Stimulated activated effector memory CD8-positive, alpha-beta T cell treated with anti-CD3 and anti-CD28 coated beads, Interleukin-12 subunit alpha, Interleukin-12 subunit beta, amount 100 ng/mL, for 72 hours (primary cell): ENCODE data around the gene SNED1.

ENCODE experiments used
- ATAC-seq: fragments of 150-1000 bp; cut with Tn5 transposase; 2 replicates; pipeline ENCODE4 v1.10.0; 2021
- DNase-seq, 2 donors: peaks; one replicate each; pipeline ENCODE4 v3.0.0; 2021 to 2022; ENCODE audit warnings: low spot score in 2 of 2
- H3K27ac Mint-ChIP-seq: one replicate; pipeline ENCODE4 v1.8.0; 2022; ENCODE audit warnings: mild to moderate bottlenecking, mixed read lengths
- H3K36me3 Mint-ChIP-seq: one replicate; pipeline ENCODE4 v1.8.0; 2022; ENCODE audit warnings: mild to moderate bottlenecking, mixed read lengths
- H3K4me1 Mint-ChIP-seq: one replicate; pipeline ENCODE4 v1.8.0; 2022; ENCODE audit warnings: mixed read lengths
- H3K4me3 Mint-ChIP-seq: one replicate; pipeline ENCODE4 v1.8.0; 2022; ENCODE audit warnings: mild to moderate bottlenecking, mixed read lengths
- H3K9me3 Mint-ChIP-seq: one replicate; pipeline ENCODE4 v1.8.0; 2022; ENCODE audit warnings: mixed read lengths

SNED1 gene

DNA sequence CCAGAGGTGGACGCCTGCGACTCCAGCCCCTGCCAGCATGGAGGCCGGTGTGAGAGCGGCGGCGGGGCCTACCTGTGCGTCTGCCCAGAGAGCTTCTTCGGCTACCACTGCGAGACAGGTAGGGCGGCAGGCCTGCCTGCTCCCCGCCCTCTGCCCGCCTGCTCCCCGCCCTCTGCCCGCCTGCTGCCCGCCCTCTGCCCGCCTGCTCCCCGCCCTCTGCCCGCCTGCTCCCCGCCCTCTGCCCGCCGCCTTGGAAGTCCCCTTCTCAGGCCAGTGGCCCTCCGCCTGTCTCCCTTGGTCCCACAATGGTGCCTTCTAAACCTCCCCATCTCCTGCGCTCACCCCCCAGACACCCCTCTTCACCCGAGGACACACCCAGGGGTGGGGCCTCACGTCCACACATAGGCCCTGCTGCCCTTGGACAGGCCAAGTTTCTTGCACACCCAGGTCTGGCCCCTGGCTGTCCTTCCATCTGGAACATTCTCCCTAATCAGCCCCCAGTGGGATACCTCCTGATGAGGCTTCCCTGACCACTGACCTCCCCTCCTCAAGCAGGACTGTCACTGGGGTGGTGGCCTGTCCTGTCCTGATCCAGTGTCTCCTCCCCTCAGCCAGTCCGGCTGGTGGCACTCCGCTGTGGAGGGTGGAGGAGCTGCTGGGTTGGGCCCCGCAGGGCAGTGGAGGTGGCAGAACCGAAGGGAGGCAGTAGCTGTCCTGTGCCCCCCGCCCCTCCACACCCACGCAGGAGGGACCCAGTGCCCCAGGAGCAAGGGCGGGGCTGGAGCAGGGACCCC is 65.8 kb downstream of the SNED1 start:
- peak in 1 of 2 donors; percentile 65 for DNase-seq
- H3K36me3 Mint-ChIP-seq = peaks cover 4% of the 10 kb centered on the region
- peak; percentile 67 for ATAC-seq
- no peaks in the 10 kb centered on the region for H3K9me3 Mint-ChIP-seq
- peak overlapping the region; percentile 51 for H3K4me3 Mint-ChIP-seq
- H3K4me1 Mint-ChIP-seq = peaks cover 8% of the 10 kb centered on the region
- H3K27ac Mint-ChIP-seq = peak overlapping the region; percentile 73

DNA sequence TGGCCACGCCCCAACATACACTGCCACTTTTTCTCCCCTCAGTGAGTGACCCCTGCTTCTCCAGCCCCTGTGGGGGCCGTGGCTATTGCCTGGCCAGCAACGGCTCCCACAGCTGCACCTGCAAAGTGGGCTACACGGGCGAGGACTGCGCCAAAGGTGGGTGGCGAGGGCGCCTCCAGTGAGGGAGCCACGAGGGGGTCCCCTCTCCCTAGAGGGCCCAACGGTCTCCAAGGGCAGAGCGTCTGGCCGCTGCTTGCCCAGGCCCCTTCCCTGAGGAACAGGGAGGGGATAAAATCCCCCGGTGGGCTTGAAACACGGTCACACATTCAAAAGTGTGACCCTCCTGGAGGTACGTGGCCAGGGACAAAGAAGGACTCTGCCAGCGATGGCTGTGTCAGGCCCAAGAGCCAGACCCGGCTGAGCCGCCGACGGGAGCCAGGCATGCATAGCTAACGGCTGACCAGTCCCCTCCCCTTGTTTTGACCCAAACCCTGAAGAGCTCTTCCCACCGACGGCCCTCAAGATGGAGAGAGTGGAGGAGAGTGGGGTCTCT is 66.5 kb downstream of the SNED1 start:
- Mint-ChIP-seq H3K4me1 (peaks cover 8% of the 10 kb centered on the region), H3K4me3 (peak overlapping the region; percentile 51)

DNA sequence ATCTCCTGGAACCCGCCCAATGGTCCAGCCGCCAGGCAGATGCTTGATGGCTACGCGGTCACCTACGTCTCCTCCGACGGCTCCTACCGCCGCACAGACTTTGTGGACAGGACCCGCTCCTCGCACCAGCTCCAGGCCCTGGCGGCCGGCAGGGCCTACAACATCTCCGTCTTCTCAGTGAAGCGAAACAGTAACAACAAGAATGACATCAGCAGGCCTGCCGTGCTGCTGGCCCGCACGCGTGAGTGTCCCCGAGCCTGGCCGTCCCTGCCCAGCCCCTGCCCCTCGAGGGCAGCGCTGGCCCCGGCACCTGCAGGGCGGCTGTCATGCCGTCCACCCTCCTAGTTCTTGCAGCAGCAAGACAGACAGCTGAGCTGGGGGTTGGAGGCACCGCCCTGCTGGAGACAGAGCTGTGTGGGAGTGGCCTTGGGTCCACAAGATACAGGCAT is 67.0 kb downstream of the SNED1 start:
- DNase-seq (peak in 1 of 2 donors; percentile 35), ATAC-seq (no peak)
- Mint-ChIP-seq H3K36me3 (peaks cover 4% of the 10 kb centered on the region), H3K4me1 (peaks cover 8% of the 10 kb centered on the region), H3K4me3 (no peak overlapping the region), H3K27ac (no peak overlapping the region), H3K9me3 (no peaks in the 10 kb centered on the region)

More for the DNA sequence above, 66.5 kb downstream of the SNED1 start:
- ATAC-seq (no peak), DNase-seq (no peak)
- H3K36me3 Mint-ChIP-seq = peaks cover 4% of the 10 kb centered on the region
- H3K27ac Mint-ChIP-seq = peak overlapping the region; percentile 73
- no peaks in the 10 kb centered on the region for H3K9me3 Mint-ChIP-seq

DNA sequence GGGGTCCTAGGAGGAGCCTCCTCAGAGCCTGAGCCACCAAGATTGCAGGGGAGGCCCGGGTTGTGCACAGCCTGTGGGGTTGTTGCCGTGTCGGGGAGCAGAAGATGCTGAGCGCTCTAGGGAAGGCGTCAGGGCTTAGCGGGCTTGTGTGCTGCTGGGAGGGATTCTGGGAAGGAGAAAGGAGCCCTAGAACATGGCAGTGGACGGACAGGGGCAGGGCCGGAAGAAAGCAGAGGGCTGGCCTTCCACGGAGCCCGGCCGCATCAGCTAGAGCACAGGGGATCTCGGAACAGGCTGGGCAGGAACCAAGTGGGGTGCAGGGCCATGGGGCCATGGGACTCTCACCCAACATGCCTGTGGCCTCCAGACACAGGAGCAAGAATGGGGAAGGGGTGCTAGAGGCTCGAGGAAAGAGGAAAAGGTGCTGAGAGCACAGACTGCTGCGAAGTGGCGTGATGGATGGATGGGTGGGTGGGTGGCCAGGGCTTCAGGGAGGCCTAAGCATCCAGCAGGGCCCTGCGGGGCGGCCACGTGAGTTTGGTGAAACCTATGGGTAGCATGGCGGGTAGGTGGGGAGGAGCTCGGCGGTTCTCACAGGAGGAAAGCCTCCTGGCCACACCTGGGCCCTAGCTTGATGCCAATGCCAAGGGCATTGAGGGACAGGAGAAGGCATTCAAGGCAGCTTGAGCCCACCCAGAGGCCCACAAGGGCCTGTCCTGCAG is 67.9 kb downstream of the SNED1 start:
- DNase-seq (peak in 1 of 2 donors; percentile 39), ATAC-seq (no peak)
- Mint-ChIP-seq H3K4me3 (no peak overlapping the region), H3K4me1 (peaks cover 8% of the 10 kb centered on the region), H3K36me3 (peaks cover 4% of the 10 kb centered on the region), H3K27ac (no peak overlapping the region), H3K9me3 (no peaks in the 10 kb centered on the region)

DNA sequence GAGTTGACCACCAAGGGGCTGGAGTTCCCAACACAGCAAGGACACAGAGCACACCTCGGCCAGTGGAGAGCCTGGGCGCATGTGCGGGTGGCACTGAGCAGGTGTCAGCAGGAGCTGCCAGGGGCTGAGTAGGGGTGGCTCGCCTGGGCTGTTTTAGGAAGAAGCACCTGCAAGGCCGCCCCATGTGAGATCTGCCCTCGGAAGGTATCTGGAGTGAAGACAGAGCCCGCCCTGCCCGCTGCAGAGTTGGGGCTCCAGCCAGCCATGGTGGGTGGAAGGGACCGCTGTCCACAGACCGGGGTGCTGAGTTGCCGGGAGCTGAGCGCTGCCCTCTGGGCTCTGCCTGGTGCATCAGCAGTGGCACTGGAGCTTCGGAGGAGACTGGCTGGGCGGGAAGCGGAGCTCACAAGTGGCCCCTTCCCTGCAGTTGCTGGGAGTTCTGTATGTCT is 68.5 kb downstream of the SNED1 start:
- Mint-ChIP-seq H3K4me1 (peaks cover 8% of the 10 kb centered on the region), H3K4me3 (no peak overlapping the region), H3K9me3 (no peaks in the 10 kb centered on the region), H3K36me3 (peaks cover 4% of the 10 kb centered on the region), H3K27ac (no peak overlapping the region)
- ATAC-seq = no peak
- DNase-seq = peak in 1 of 2 donors; percentile 45

DNA sequence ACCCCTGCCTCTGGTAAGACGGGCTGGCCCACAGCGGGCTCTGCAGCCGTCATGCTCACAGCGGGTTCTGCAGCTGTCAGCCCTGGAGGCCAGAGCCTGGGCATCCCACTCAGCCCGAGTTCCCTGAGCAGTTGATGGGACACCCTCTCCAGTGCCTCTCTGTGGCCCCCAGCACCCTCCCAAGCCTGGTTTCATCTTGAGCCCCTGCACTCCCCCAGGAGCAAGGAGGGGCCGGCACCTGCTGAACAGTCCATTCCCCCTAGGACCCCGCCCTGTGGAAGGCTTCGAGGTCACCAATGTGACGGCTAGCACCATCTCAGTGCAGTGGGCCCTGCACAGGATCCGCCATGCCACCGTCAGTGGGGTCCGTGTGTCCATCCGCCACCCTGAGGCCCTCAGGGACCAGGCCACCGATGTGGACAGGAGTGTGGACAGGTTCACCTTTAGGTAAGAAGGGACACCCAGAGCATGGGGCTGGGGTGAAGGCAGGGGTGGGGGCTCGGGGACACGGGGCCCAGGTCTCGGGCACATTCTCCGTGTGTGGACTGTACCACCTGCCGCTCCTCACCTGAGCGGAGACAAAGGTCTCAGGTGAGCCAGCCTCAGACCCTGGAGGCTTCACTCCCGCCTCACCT is 69.2 kb downstream of the SNED1 start:
- no peak overlapping the region for H3K4me3 Mint-ChIP-seq
- H3K4me1 Mint-ChIP-seq = peaks cover 8% of the 10 kb centered on the region
- ATAC-seq (no peak), DNase-seq (peak in 1 of 2 donors; percentile 28)
- H3K36me3 Mint-ChIP-seq = peaks cover 4% of the 10 kb centered on the region
- H3K27ac Mint-ChIP-seq = peak overlapping the region; percentile 23
- H3K9me3 Mint-ChIP-seq = no peaks in the 10 kb centered on the region

DNA sequence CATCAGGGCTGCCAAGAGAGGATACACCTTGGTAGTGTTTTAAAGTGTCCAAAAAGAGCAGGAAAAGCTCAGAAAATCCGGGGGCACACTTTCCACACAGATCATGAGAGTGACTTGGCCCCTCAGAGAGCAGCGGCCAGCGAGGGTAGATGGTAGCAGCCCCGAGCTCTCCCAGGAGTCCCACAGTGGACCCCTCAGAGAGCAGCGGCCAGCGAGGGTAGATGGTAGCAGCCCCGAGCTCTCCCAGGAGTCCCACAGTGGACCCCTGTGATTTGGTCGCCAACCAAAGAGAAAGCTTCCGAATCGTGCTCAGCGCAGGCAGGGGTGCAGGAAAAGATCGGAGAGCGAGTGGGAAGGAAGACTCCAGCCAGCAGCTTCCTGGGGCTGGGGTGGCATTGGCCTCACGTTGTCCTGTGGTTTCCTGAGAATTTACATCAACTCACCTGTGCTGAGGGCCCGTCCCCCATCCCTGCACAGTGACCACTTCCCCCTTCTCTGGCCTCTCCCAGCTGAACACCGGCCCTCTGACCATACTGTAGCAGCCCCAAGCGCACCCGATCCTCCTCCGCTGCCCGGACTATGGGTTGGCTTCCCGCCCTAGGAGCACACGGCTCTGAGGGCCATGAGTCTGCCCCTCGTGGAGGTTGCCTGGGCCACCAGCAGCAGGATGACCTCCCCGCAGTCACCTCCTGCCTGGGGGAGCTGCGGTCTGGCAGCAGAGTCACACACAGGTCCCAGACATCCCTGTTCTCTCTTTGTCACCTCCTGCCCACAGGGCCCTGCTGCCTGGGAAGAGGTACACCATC is 69.9 kb downstream of the SNED1 start:
- peak overlapping the region; percentile 23 for H3K27ac Mint-ChIP-seq
- peaks cover 4% of the 10 kb centered on the region for H3K36me3 Mint-ChIP-seq
- no peaks in the 10 kb centered on the region for H3K9me3 Mint-ChIP-seq
- no peak for ATAC-seq
- peak in 1 of 2 donors; percentile 26 for DNase-seq
- H3K4me3 Mint-ChIP-seq = no peak overlapping the region
- H3K4me1 Mint-ChIP-seq = peaks cover 8% of the 10 kb centered on the region

DNA sequence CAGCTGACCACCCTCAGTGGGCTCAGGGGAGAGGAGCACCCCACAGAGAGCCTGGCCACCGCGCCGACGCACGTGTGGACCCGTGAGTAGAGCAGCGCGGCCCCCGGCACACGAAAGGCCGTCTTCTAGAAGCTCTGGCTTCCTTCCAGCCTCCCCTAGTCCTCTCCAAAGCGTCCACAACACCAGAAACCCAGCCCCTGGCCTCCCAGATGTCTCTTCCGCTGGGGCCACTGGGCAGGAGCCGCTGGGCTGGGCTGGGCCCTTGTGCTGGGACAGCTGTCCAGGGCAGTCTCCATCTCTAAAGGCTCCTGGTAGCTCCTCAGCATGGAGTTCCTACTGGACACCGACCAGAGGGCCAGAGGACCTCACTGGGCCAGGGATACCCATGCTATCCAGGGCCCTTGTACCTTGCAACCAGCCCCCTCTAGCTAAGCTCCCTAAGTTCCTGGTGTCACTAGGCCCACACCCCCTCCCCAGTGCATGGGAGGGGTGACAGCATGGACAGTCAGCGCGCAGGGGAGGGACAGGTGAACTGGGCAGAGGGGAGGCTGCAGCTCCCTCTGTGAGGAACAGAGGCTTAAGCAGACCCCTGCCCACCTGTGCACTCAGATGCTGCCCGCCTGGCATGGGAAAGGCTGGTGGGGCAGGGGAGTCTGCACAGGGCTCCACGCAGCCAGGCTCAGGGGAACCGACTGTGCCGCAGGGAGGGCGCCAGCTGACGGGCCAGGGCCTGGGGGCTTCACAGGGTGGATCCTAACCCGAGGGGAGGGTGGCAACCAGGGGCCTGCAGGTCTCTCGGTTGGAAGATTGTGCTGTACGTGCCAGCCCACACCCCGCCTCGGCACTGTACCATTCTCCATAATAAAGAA is 70.8 kb downstream of the SNED1 start:
- DNase-seq (peak in 1 of 2 donors; percentile 46), ATAC-seq (no peak)
- Mint-ChIP-seq H3K36me3 (peaks cover 4% of the 10 kb centered on the region), H3K4me3 (no peak overlapping the region), H3K9me3 (no peaks in the 10 kb centered on the region), H3K27ac (no peak overlapping the region), H3K4me1 (peaks cover 5% of the 10 kb centered on the region)

DNA sequence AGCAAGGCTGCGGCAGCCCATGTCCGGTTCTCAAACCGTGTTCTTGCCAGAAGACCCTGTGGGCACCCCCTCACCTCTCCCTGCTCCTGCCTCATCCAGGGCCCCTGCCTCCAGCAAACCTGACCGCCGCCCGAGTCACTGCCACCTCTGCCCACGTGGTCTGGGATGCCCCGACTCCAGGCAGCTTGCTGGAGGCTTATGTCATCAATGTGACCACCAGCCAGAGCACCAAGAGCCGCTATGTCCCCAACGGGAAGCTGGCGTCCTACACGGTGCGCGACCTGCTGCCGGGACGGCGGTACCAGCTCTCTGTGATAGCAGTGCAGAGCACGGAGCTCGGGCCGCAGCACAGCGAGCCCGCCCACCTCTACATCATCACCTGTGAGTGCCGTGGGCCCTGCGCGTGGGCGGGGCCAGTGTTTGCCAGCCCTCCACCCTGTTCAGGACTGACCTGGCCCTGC is 71.4 kb downstream of the SNED1 start:
- DNase-seq = peak in 1 of 2 donors; percentile 45
- ATAC-seq = no peak
- H3K36me3 Mint-ChIP-seq = peaks cover 7% of the 10 kb centered on the region
- no peak overlapping the region for H3K4me3 Mint-ChIP-seq
- H3K4me1 Mint-ChIP-seq = no peaks in the 10 kb centered on the region
- no peak overlapping the region for H3K27ac Mint-ChIP-seq
- no peaks in the 10 kb centered on the region for H3K9me3 Mint-ChIP-seq

DNA sequence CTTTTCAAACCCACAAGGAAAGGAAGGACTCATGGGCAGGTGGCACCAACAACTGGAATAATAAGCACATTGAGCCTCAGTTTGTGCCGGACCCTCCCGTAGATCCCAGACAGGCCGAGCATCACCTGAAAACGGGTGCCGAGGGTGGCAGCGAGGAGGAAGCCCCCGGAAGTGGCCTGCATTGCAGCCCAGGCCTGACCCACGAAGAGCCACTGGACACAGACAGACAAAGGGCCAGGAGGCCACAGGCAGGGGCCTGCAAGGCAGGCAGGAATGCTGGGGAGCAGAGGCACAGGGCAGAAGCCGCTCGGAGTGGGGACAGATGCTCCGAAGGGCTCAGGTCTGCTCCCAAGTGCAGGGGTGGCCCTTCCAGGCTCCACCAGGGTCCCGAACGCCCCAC is 71.9 kb downstream of the SNED1 start:
- ATAC-seq = no peak
- Mint-ChIP-seq H3K4me1 (no peaks in the 10 kb centered on the region), H3K4me3 (no peak overlapping the region), H3K36me3 (peaks cover 12% of the 10 kb centered on the region), H3K27ac (no peak overlapping the region), H3K9me3 (no peaks in the 10 kb centered on the region)
- DNase-seq = no peak

DNA sequence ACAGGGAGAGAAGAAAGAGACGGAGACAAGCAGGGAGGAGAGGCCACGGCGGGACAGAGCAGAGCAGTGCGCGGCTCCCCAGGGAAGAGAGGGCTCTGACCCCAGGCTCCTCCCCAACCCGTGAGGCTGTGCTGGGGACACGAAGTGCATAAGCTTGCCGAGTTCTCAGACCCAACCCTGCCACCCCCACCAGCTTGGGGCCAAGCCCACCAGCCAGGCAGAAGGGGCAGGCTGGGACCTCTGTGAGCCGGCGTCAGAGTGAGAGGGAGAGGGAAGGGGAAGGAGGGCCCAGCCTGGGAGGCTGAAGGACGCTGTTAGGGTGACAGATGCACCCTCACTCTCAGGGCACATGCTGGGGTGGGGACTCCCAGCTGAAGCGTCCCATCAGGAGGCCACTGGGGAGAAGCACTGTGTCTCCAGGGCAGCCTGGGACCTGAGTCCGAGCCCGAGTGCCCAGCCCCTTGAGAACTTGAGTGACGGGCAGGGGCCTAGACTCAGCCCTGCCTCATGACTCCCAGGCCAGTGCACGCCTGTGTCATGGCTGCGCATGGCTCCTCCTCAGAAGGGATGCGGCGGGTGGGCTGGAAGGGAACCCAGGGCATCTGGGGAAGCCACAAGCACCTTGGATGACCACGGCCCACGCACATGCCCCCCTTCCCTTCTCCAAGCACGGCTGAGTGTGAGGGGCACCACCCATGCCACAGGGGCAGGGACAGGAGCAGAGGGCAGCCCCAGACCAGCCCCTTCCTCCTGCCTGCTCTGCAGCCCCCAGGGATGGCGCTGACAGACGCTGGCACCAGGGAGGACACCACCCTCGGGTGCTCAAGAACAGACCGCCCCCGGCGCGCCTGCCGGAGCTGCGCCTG is 72.6 kb downstream of the SNED1 start:
- Mint-ChIP-seq H3K27ac (no peak overlapping the region), H3K36me3 (peaks cover 17% of the 10 kb centered on the region), H3K4me1 (no peaks in the 10 kb centered on the region)

DNA sequence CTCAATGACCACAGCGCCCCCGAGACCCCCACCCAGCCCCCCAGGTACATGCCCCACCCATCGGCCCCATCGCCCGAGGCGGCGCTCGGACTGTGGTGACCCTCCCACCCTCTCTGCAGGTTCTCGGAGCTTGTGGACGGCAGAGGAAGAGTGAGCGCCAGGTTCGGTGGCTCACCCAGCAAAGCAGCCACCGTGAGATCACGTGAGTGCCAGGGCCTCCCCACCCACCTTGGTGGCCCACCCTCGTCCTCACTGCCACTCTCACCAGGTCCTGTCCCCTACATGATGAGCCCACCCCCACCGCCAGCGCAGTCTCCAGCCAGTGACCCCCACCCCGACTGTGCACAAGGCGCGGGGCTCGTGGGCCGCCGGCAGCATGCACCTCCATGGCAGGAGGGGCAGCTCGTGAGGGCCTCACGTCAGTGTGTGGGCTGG is 73.3 kb downstream of the SNED1 start:
- Mint-ChIP-seq H3K4me1 (no peaks in the 10 kb centered on the region), H3K27ac (no peak overlapping the region), H3K4me3 (no peak overlapping the region), H3K9me3 (no peaks in the 10 kb centered on the region), H3K36me3 (peaks cover 17% of the 10 kb centered on the region)
- ATAC-seq = no peak
- DNase-seq = no peak

More for the DNA sequence above, 72.6 kb downstream of the SNED1 start:
- Mint-ChIP-seq H3K4me3 (no peak overlapping the region), H3K9me3 (no peaks in the 10 kb centered on the region)
- no peak for DNase-seq
- ATAC-seq = no peak

DNA sequence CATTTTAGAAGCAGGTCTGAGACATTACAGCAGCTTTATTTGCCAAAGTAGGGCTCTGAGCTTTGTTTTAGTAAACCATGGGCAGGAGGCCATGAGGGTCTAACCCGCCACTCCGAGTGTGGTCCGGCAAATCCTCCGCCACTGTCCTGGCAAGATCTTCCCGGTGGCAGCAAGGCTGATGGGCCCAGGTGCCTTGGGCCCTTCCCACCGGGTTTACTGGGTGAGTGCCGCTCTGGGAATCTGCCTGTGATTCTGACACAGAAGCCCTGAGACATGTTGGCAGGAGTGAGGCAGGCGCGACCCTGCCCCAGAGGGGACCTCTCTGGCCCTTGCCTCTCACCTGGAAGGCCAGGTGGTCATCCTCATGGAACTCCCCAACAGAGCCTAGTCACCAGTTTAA is 73.7 kb downstream of the SNED1 start:
- Mint-ChIP-seq H3K27ac (peak overlapping the region; percentile 67), H3K36me3 (peaks cover 17% of the 10 kb centered on the region), H3K9me3 (no peaks in the 10 kb centered on the region), H3K4me1 (no peaks in the 10 kb centered on the region), H3K4me3 (no peak overlapping the region)
- DNase-seq = no peak
- no peak for ATAC-seq
